K562 (cell line): Measurements from ENCODE around the gene ARHGAP4. TPM values are rescaled to one million over a fixed set of nuclear protein-coding genes. Genes with fewer than 3 reads are reported as not detected.

Experiments used
- KDM4B ChIP-seq, 2 experiments: fragments of 450-650 bp in 1 of 2; sonication (generic) in 1 of 2; IDR thresholded peaks; 2 replicates each; pipeline ENCODE4 v1.6.1; 2016 to 2017; ENCODE audit warnings: borderline replicate concordance in 2 of 2, antibody characterized with exemption in 1 of 2, low read depth in 1 of 2, mild to moderate bottlenecking in 1 of 2
- MCM2 ChIP-seq: fragments of 450-650 bp; IDR thresholded peaks from 2 replicates; pipeline ENCODE4 v1.6.1; 2017; ENCODE audit warnings: low read depth, mild to moderate bottlenecking
- MIER1 ChIP-seq: fragments of 450-650 bp; IDR thresholded peaks from 2 replicates; pipeline ENCODE4 v1.6.1; 2016; ENCODE audit warnings: antibody characterized with exemption, mild to moderate bottlenecking, low read depth
- MXI1 ChIP-seq: IDR thresholded peaks from 2 replicates; pipeline ENCODE4 v1.6.1; 2011; ENCODE audit warnings: low read depth, mild to moderate bottlenecking, improper control_type of control experiment, low read length
- SMAD4 ChIP-seq: fragments of 250-450 bp; sonication (Bioruptor Pico); conservative IDR thresholded peaks from 2 replicates; pipeline ENCODE4 v1.8.0; 2021; ENCODE audit warnings: inconsistent platforms, mild to moderate bottlenecking, moderate library complexity
- ZNF143 ChIP-seq: sonication (generic); formaldehyde crosslinking; IDR thresholded peaks from 2 replicates; pipeline ENCODE4 v1.9.0; 2022; ENCODE audit warnings: mild to moderate bottlenecking, missing genetic modification reagents
- polyA plus RNA-seq, 8 experiments: library from polyadenylated mRNA; depleted of rRNA in 4 of 8; stranded (reverse) in 5 of 8; unstranded in 3 of 8; fragments of >200 nt; fragmentation: Nextera tagmentation in 2 of 8; fragmentation: Illumina TruSeq in 1 of 8; extraction: Ambion mirVana in 2 of 8; extraction: Trizol in 1 of 8; gene quantifications; 2 replicates each; pipeline versions ENCODE4 v1.2.1 to v1.2.3, GENCODE V29; 2011 to 2014; ENCODE audit warnings: inconsistent platforms in 1 of 8, missing spikeins in 1 of 8
- total RNA-seq, 7 experiments: library from RNA; depleted of rRNA in 6 of 7; stranded (reverse); fragments of >200 nt in 6 of 7; fragmentation: Illumina TruSeq in 2 of 7; extraction: Trizol in 2 of 7; gene quantifications; 2 replicates each; pipeline versions ENCODE4 v1.2.1 to v1.2.3, GENCODE V29; 2011 to 2021; ENCODE audit warnings: low replicate concordance in 1 of 7
- TF ChIP-seq, protein P1 (sequence below): IDR thresholded peaks from 2 replicates; pipeline ENCODE4 v1.6.1; 2014; ENCODE audit warnings: antibody characterized with exemption

The ARHGAP4 gene
- total and polyA plus RNA-seq, 9 of the 15 experiments (the other 6 are each of a cell fraction or from before 2014, with no cell fraction given) = 0.30 to 81.8 (median 13.5) TPM

DNA sequence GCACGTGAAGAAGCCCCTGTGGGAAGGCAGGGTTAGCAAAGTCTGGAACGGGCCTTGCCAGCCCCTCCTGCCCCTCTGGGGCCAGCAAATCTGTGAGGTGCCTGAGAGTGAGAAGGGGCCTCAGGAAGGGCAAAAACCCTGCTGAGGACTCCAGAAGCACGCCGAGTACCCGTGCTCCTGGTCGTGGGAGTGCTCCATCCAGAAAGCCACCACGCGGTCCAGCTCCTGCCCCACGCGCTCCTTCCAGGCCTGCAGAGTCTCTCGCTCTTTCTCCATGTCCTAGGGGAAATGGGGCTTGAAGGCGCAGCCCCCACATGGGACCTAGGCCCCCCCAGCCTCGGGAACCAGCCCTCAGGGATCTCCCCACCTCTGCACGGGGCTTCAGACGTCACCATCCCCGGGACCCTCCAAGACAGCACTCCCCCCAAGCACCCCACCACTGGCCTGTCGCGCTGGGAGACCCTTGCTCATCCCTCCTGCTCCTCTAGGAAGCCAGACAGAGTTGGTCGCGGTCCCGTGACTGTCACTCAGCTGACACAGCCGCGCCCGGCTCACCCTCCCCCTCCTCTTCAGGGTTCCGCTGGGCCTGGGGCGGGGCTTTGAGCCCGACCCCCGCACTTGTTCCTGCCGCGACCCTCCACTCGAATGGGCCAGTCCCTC is 18.2 kb upstream of the ARHGAP4 start, which contains the start of gene RENBP (continued):
- TF ChIP-seq ZNF143 (no peak), KDM4B (IDR thresholded peaks at IDR 0.05; ENCODE audit: borderline replicate concordance in 2 of 2, low read depth in 1 of 2) (no peak), MCM2 (no peak), SMAD4 (0 out of 2 replicates have a peak, but pooled peaks have one; percentile 60), MXI1 (no peak), MIER1 (no peak)
- TF ChIP-seq, protein P1, sequence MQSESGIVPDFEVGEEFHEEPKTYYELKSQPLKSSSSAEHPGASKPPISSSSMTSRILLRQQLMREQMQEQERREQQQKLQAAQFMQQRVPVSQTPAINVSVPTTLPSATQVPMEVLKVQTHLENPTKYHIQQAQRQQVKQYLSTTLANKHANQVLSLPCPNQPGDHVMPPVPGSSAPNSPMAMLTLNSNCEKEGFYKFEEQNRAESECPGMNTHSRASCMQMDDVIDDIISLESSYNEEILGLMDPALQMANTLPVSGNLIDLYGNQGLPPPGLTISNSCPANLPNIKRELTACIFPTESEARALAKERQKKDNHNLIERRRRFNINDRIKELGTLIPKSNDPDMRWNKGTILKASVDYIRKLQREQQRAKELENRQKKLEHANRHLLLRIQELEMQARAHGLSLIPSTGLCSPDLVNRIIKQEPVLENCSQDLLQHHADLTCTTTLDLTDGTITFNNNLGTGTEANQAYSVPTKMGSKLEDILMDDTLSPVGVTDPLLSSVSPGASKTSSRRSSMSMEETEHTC = peak; percentile 71; the same call in 1 of the 2 replicates
